ENCODE data around the gene KIAA1549.
A peak's percentile ranks its signal among the peaks of the same experiment; 100 is the strongest.

The KIAA1549 gene

DNA sequence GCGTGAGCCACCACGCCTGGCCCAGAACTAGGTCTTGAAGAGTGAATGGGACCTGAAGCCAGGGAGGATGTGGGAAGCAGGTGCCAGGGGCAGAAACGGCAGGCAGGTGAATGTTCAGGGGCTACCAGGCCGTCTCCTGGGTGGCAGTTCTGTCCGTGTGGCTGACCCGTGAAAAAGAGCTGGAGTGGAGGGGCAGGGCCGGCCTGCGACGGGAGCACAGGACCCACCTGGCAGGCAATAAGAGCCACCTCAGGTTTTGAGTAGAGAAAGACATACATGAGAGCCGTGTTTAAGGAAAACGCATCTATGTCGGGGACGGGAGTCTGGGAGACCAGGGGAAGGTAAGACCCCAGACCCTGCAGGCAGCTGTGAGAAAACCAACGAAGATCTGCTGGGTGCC is 112.5 kb downstream of the KIAA1549 start:
- no peak overlapping the region for H3K4me3 Mint-ChIP-seq
- H3K36me3 Mint-ChIP-seq: no peaks in the 10 kb centered on the region
- no peak overlapping the region for H3K27ac Mint-ChIP-seq
- no peaks in the 10 kb centered on the region for H3K9me3 Mint-ChIP-seq
- H3K4me1 Mint-ChIP-seq: no peaks in the 10 kb centered on the region
- H3K27me3 Mint-ChIP-seq: peaks cover 2% of the 10 kb centered on the region
- no peak for DNase-seq (ENCODE audit: low spot score in 2 of 2)
- no peak for ATAC-seq (ENCODE audit: low read depth)

DNA sequence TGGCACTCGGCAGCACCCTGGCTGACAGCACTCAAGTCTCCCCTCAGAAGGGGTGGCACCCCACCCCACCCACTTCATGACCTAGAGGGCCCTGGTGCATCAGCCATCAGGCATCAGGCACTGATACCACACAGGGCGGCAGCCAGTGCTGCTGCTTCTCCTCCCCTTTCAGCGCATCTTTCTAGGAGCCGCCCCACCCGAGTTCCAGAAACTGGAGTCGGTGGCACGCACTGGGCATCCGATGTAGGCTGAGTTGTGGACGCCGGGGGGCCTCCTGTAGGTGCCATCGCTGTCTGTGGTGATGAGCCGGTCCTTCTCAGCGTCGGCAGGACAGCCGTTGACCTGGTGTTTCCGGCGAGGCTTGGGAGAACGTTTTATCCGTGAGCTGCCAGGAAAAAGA is 113.4 kb downstream of the KIAA1549 start:
- Mint-ChIP-seq H3K4me1 (no peaks in the 10 kb centered on the region), H3K36me3 (no peaks in the 10 kb centered on the region), H3K27me3 (peaks cover 2% of the 10 kb centered on the region), H3K4me3 (no peak overlapping the region), H3K27ac (no peak overlapping the region), H3K9me3 (no peaks in the 10 kb centered on the region)
- ATAC-seq (ENCODE audit: low read depth) (no peak), DNase-seq (ENCODE audit: low spot score in 2 of 2) (no peak)

DNA sequence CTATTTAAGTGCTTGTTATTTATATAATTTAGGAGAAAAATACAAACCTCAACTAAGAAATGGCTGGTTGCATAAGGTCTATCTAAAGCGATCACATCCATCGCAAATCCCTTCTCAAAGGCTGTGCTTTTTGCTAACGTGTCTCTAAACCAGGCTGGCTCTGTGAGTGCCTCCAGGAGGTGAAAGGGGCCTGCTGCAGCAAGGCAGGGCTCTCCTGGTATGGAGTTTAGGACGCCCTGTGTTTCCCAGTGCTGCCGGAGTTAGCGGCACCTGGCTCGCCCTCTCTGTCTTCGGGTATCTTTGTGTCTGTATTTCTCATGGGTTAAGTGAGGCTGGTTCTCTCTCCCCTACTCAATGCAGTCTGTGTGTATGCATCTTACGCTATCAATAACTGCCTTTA is 114.8 kb downstream of the KIAA1549 start:
- Mint-ChIP-seq H3K4me3 (no peak overlapping the region), H3K36me3 (no peaks in the 10 kb centered on the region), H3K9me3 (no peaks in the 10 kb centered on the region), H3K27ac (no peak overlapping the region), H3K4me1 (no peaks in the 10 kb centered on the region), H3K27me3 (peaks cover 2% of the 10 kb centered on the region)
- no peak for ATAC-seq (ENCODE audit: low read depth)
- DNase-seq (ENCODE audit: low spot score in 2 of 2): no peak

DNA sequence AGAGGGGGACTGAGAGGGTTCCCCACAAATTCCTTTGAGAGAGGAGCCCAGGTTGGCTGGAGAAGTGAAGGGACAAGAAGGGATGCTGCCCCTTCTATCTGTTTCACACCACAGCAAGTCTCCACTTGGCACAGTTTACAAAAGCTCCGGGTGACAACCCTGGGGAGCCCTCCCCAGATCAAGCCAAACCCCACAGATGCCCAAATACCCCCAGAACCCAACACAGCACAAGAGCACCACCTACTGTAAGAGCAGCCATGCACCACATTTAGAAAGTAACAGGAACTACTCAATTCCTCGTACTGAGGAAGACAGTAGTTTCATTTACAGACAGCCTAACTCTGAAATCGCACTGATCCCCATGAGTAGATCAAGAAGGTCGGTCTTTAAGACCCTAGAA is 115.3 kb downstream of the KIAA1549 start:
- Mint-ChIP-seq H3K27me3 (peaks cover 2% of the 10 kb centered on the region), H3K9me3 (no peaks in the 10 kb centered on the region), H3K27ac (no peak overlapping the region), H3K4me3 (no peak overlapping the region), H3K4me1 (no peaks in the 10 kb centered on the region), H3K36me3 (no peaks in the 10 kb centered on the region)
- no peak for DNase-seq (ENCODE audit: low spot score in 2 of 2)
- peak; percentile 43 for ATAC-seq (ENCODE audit: low read depth)

DNA sequence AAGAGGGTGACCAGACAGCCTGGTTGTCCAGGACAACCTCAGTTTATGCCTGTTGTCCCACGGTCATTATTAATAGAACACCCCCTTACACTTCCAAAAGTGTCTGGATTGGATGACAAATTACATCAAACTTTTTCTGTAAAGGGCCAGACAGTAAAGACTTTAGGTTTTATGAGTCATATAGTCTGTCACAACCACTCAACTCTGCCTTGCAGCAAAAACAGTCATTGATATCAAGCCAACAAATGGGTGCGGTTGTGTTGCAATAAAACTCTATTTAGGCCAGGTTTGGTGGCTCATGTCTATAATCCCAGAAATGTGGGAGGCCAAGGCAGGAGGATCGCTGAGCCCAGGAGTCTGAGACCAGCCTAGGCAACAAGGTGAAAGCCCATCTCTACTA is 116.5 kb downstream of the KIAA1549 start:
- no peak overlapping the region for H3K4me3 Mint-ChIP-seq
- H3K9me3 Mint-ChIP-seq: no peaks in the 10 kb centered on the region
- DNase-seq (ENCODE audit: low spot score in 2 of 2) (no peak), ATAC-seq (ENCODE audit: low read depth) (no peak)
- H3K36me3 Mint-ChIP-seq: no peaks in the 10 kb centered on the region
- no peaks in the 10 kb centered on the region for H3K4me1 Mint-ChIP-seq
- no peak overlapping the region for H3K27ac Mint-ChIP-seq
- peaks cover 4% of the 10 kb centered on the region for H3K27me3 Mint-ChIP-seq

DNA sequence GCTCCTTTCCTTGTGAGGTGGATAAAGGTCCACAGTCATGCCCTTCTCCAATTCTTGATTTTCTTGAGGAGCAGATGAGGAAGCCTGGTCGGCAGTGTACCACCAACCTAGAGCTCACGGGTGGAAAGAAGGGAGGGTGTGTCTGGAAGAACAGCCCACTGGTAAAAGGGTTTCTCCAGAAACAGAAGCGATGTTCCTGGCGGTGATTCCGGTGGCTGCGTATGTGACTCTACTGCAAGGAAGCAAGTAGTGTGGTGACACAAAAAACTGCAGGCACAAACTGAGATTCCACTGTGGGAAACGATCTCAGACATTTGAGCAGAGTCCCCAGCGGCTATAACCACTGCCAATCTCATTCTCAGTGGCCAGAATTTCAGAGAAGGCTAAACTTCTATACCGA is 117.3 kb downstream of the KIAA1549 start:
- H3K27ac Mint-ChIP-seq: no peak overlapping the region
- H3K36me3 Mint-ChIP-seq: no peaks in the 10 kb centered on the region
- no peaks in the 10 kb centered on the region for H3K9me3 Mint-ChIP-seq
- H3K4me1 Mint-ChIP-seq: no peaks in the 10 kb centered on the region
- H3K27me3 Mint-ChIP-seq: peaks cover 2% of the 10 kb centered on the region
- no peak overlapping the region for H3K4me3 Mint-ChIP-seq
- ATAC-seq (ENCODE audit: low read depth) (no peak), DNase-seq (ENCODE audit: low spot score in 2 of 2) (no peak)

DNA sequence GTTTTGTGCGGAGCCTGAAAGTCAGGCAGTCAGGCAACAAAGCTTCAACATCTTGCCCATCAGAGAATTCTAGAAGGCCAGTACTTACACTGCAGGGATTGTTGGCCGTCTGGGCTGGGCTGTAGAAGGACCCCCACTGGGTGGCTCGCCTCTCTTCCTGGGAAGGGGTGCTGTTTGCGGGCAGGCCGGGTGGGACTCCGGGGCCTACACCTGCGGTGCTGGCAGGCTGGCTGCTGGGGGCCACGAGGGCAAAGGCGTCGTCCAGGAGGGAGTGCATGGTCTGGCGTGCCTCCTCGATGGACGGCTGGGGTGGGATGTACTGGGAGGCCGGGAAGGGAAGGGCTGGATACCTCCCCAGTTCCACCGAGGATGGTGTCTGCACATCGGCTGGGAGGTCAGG is 120.1 kb downstream of the KIAA1549 start:
- Mint-ChIP-seq H3K4me3 (no peak overlapping the region), H3K9me3 (peaks cover 4% of the 10 kb centered on the region), H3K27me3 (peaks cover 7% of the 10 kb centered on the region), H3K27ac (no peak overlapping the region), H3K4me1 (no peaks in the 10 kb centered on the region), H3K36me3 (peaks cover 6% of the 10 kb centered on the region)
- ATAC-seq (ENCODE audit: low read depth) (no peak), DNase-seq (ENCODE audit: low spot score in 2 of 2) (no peak)

DNA sequence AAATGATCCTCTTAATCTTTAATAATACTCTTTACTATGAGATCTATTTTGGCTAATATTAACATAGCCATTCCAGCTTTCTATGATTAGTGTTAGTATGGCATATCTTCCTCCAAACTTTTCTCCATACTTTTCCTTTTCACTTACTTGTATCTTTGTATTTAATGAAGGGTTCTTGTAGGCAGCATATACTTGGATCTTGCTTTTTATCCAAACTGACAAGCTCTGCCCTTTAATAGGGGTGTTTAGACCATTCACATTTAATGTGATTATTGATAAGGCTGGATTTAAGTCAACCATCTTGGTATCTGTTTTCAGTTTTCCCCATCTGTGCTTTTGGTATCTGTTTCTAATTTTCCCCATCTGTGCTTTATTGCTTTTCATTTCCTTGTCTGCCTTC is 123.5 kb downstream of the KIAA1549 start:
- no peak for ATAC-seq (ENCODE audit: low read depth)

DNA sequence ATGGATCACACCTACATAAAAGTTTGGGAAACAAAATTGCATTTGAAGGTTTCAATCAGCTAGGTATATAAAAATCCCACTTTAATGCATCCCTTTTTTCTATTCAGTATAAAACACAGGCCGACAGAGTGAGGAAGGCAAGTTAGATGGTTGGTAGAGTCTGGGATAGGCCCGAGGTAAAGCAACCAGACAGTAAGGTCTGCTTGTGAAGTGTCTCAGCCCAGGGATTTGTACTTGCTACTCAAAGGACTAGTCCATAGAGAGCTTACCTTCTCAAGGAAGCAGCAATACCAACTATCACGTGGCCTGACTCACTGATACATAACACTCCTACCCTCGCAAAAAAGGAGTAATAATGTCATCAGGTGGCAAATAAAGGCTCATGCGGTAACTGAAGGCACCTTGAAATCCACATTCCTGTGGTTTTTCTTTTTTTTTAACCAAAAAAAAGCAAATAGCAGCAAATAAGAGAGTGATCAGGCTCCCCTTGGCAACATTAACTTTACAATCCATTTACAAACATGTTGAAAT is 127.0 kb downstream of the KIAA1549 start:
- peaks cover 8% of the 10 kb centered on the region for H3K36me3 Mint-ChIP-seq
- no peak overlapping the region for H3K27ac Mint-ChIP-seq
- H3K4me1 Mint-ChIP-seq: no peaks in the 10 kb centered on the region
- DNase-seq (ENCODE audit: low spot score in 2 of 2) (no peak), ATAC-seq (ENCODE audit: low read depth) (no peak)
- no peak overlapping the region for H3K4me3 Mint-ChIP-seq
- H3K27me3 Mint-ChIP-seq: peaks cover 9% of the 10 kb centered on the region
- H3K9me3 Mint-ChIP-seq: peaks cover 7% of the 10 kb centered on the region

More for the DNA sequence above, 123.5 kb downstream of the KIAA1549 start:
- H3K27me3 Mint-ChIP-seq: peaks cover 9% of the 10 kb centered on the region
- H3K36me3 Mint-ChIP-seq: peaks cover 6% of the 10 kb centered on the region
- no peak overlapping the region for H3K27ac Mint-ChIP-seq
- peaks cover 4% of the 10 kb centered on the region for H3K9me3 Mint-ChIP-seq
- H3K4me3 Mint-ChIP-seq: no peak overlapping the region
- DNase-seq (ENCODE audit: low spot score in 2 of 2): no peak
- no peaks in the 10 kb centered on the region for H3K4me1 Mint-ChIP-seq

DNA sequence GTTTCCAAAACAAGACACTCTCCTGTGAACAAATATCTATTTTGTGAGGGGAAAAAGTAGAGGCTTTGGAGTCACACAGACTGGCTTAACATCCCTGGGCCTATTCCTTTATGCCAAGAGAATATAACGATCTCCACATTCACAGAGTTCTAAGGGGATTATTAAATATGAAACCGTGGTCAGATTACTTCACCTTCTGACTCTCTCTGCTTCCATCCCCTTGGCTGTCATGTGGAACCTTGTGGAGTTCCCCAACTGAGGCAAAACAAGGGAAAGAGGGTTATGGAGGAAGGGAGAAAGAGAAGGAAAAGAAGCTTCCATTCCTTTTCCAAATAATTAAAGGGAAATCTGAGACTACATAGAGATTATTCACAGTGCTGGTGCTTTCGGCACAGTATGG is 127.7 kb downstream of the KIAA1549 start:
- Mint-ChIP-seq H3K36me3 (peaks cover 8% of the 10 kb centered on the region), H3K27ac (no peak overlapping the region), H3K4me3 (no peak overlapping the region), H3K4me1 (no peaks in the 10 kb centered on the region), H3K27me3 (peaks cover 10% of the 10 kb centered on the region), H3K9me3 (peaks cover 7% of the 10 kb centered on the region)
- ATAC-seq (ENCODE audit: low read depth) (no peak), DNase-seq (ENCODE audit: low spot score in 2 of 2) (no peak)

DNA sequence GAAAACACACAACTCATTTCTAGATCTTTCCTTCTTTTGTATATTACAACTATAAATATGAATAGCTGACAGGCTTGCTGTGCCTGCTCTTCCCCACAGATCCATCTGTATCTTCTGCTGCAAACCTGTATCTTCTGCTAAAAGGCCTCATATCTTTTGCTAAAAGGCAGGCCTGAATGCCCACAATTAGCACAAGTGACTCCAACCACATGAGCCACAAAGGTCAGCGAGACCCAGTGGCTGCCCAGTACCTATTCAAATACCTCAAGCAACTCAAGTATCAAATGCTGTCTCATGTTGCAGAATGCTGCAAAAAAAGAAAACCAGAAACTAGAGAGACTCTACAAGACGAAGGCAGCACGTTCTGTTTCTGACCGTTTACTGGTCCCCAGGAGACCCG is 128.7 kb downstream of the KIAA1549 start:
- Mint-ChIP-seq H3K4me1 (no peaks in the 10 kb centered on the region), H3K27ac (no peak overlapping the region), H3K36me3 (peaks cover 5% of the 10 kb centered on the region), H3K9me3 (peaks cover 6% of the 10 kb centered on the region), H3K27me3 (peaks cover 10% of the 10 kb centered on the region), H3K4me3 (no peak overlapping the region)
- DNase-seq (ENCODE audit: low spot score in 2 of 2) (no peak), ATAC-seq (ENCODE audit: low read depth) (no peak)

DNA sequence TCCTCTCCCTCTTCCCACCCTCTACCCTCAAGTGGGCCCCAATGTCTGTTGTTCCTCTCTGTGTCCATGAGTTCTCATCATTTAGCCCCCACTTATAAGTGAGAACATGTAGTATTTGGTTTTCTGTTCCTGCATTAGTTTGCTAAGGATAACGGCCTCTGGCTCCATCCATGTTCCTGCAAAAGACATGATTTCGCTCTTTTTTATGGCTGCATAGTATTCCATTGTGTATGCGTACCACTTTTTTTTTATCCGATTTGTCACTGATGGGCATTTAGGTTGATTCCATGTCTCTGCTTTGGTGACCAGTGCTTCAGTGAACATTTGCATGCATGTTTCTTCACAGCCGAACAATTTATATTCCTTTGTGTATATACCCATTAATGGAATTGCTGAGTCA is 131.5 kb downstream of the KIAA1549 start:
- no peaks in the 10 kb centered on the region for H3K4me1 Mint-ChIP-seq
- DNase-seq (ENCODE audit: low spot score in 2 of 2) (no peak), ATAC-seq (ENCODE audit: low read depth) (no peak)
- H3K4me3 Mint-ChIP-seq: no peak overlapping the region
- H3K36me3 Mint-ChIP-seq: peaks cover 3% of the 10 kb centered on the region
- peaks cover 3% of the 10 kb centered on the region for H3K9me3 Mint-ChIP-seq
- peaks cover 5% of the 10 kb centered on the region for H3K27me3 Mint-ChIP-seq
- H3K27ac Mint-ChIP-seq: no peak overlapping the region

DNA sequence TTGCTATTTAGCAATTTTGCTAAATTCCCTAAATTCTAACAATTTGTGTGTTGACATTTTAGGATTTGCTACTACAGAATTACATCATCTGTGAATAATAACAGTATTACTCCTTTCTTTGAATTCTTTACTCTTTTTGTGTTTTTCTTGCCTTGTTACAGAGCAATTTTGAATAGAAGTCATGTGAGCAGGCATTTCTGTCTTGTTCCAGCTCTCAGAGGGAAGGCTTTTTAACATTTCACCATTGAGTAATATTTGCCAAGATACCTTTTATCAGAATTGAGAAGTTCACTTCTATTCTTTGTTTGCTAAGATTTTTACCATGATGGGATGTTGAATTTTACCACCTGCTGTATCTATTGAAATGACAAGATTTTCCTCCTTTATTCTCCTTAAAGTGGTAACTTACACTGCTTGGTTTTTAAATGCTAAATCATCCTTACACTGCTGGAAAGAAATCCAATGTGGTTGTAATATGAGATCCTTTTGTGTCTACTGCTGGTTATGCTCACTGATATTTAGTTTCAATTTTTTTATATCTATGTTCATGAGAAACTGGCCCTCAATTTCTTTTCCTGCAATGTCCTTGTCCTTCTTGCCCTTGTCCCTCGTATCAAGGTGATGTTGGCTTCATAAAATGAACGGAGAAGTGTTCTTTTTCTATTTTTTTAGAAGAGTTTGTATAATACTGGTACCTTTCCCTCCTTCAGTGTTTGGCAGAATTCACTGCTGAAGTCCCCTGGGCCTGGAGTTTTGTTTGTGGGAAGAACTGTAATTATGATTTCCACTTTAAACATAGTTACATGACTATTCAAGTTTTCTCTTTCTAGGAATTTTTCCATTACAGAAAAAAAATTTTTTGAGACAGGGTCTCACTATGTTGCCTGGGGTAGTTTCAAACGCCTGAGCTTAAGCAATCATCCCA is 132.9 kb downstream of the KIAA1549 start:
- no peak for DNase-seq (ENCODE audit: low spot score in 2 of 2)
- H3K4me3 Mint-ChIP-seq: no peak overlapping the region
- H3K27ac Mint-ChIP-seq: no peak overlapping the region
- no peak for ATAC-seq (ENCODE audit: low read depth)
- peaks cover 3% of the 10 kb centered on the region for H3K27me3 Mint-ChIP-seq
- no peaks in the 10 kb centered on the region for H3K4me1 Mint-ChIP-seq
- peaks cover 3% of the 10 kb centered on the region for H3K9me3 Mint-ChIP-seq
- peaks cover 3% of the 10 kb centered on the region for H3K36me3 Mint-ChIP-seq

DNA sequence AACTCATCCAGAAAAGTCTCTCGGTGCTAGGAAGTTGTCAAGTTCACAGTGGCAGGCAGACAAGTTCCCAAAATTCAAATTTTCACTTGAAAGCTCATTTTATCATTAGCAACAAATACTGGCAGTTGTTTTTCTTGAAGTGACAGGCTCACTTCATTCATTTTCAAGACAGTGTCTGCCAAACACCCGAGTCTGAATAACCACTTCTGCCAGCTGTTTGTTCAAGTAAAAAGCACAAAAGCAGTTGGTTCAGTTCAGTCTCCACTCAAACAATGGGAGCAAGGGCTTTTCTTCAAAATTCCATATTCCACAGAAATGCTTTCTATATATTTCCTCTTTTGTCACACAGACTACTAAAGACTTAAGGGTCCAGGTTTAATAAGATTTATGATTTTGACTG is 135.5 kb downstream of the KIAA1549 start:
- ATAC-seq (ENCODE audit: low read depth) (no peak), DNase-seq (ENCODE audit: low spot score in 2 of 2) (no peak)
- no peak overlapping the region for H3K27ac Mint-ChIP-seq
- H3K4me3 Mint-ChIP-seq: no peak overlapping the region
- H3K36me3 Mint-ChIP-seq: peaks cover 3% of the 10 kb centered on the region
- no peaks in the 10 kb centered on the region for H3K4me1 Mint-ChIP-seq
- H3K9me3 Mint-ChIP-seq: peaks cover 3% of the 10 kb centered on the region
- H3K27me3 Mint-ChIP-seq: peaks cover 1% of the 10 kb centered on the region

Measured in memory B cell (primary cell).